Vagina (tissue), 2 donors: ENCODE results near the gene FAM53A.

Experiments used
- POLR2AphosphoS5 ChIP-seq, 2 donors: sonication (generic); formaldehyde crosslinking; IDR thresholded peaks; one replicate each; pipeline ENCODE4 v1.9.0; 2017; ENCODE audit warnings: antibody characterized with exemption in 2 of 2, mild to moderate bottlenecking in 2 of 2, low read depth in 1 of 2; ENCODE audit not compliant: insufficient read depth in 1 of 2
- TF ChIP-seq, protein P1 (sequence below), 3 experiments: fragments of 450-650 bp in 2 of 3; fragments of 200-600 bp in 1 of 3; sonication (generic) in 1 of 3; IDR thresholded peaks; one replicate each; pipeline ENCODE4 v1.5.1; 2017 to 2019; ENCODE audit warnings: antibody characterized with exemption in 3 of 3, mild to moderate bottlenecking in 2 of 3, moderate library complexity in 2 of 3

- TF ChIP-seq, protein P1, sequence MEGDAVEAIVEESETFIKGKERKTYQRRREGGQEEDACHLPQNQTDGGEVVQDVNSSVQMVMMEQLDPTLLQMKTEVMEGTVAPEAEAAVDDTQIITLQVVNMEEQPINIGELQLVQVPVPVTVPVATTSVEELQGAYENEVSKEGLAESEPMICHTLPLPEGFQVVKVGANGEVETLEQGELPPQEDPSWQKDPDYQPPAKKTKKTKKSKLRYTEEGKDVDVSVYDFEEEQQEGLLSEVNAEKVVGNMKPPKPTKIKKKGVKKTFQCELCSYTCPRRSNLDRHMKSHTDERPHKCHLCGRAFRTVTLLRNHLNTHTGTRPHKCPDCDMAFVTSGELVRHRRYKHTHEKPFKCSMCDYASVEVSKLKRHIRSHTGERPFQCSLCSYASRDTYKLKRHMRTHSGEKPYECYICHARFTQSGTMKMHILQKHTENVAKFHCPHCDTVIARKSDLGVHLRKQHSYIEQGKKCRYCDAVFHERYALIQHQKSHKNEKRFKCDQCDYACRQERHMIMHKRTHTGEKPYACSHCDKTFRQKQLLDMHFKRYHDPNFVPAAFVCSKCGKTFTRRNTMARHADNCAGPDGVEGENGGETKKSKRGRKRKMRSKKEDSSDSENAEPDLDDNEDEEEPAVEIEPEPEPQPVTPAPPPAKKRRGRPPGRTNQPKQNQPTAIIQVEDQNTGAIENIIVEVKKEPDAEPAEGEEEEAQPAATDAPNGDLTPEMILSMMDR (IDR thresholded peaks at IDR 0.05), result no peak
- no peak for TF ChIP-seq POLR2AphosphoS5 (IDR thresholded peaks at IDR 0.05; ENCODE audit: insufficient read depth in 1 of 2, low read depth in 1 of 2)
Observed at GRCh38 chr4:1638272-1638598, 45.9 kb downstream of the FAM53A start.
